ENCODE data around the gene CSRP2.

Gene CSRP2

GRCh38 chr12:76859611-76860010 lies 19.2 kb downstream of the CSRP2 start:
- DNase-seq, result no peak

GRCh38 chr12:76856018-76856644 lies 22.7 kb downstream of the CSRP2 start:
- DNase-seq, result no peak

GRCh38 chr12:76855271-76855670 lies 23.5 kb downstream of the CSRP2 start:
- DNase-seq, result no peak

- DNase-seq, result no peak
Measured at GRCh38 chr12:76852106-76852505, 26.7 kb downstream of the CSRP2 start.

- DNase-seq, result no peak
Measured at GRCh38 chr12:76848132-76848531, 30.7 kb downstream of the CSRP2 start.

GRCh38 chr12:76847260-76847659 lies 31.6 kb downstream of the CSRP2 start:
- DNase-seq, result no peak

GRCh38 chr12:76836633-76837032 lies 42.2 kb downstream of the CSRP2 start:
- DNase-seq, result no peak

GRCh38 chr12:76830436-76830835 lies 48.4 kb downstream of the CSRP2 start:
- DNase-seq, result no peak

GRCh38 chr12:76820888-76821482 lies 57.8 kb downstream of the CSRP2 start:
- no peak for DNase-seq

- no peak for DNase-seq
Measured at GRCh38 chr12:76813972-76814371, 64.8 kb downstream of the CSRP2 start.

- DNase-seq, result no peak
Measured at GRCh38 chr12:76813265-76813664, 65.6 kb downstream of the CSRP2 start.

GRCh38 chr12:76811976-76812375 lies 66.8 kb downstream of the CSRP2 start:
- DNase-seq, result no peak

- no peak for DNase-seq
Measured at GRCh38 chr12:76810671-76811419, 68.0 kb downstream of the CSRP2 start.
